RWPE1 (cell line): ENCODE measurements around the gene CRHR2.

Experiments
- CTCF ChIA-PET: fragments of 350-600 bp; sonication (Branson Sonifier 250); formaldehyde crosslinking; extraction: SDS; loops from one replicate; lab custom pipeline; 2021; lab: Yijun Ruan, JAX
- POLR2A ChIA-PET: fragments of 400-600 bp; formaldehyde crosslinking; extraction: SDS; loops from one replicate; lab custom pipeline; 2020; ENCODE audit warnings: antibody characterized with exemption; ENCODE audit not compliant: low non-redundant PET; lab: Yijun Ruan, JAX
- DNase-seq: peaks from one replicate; pipeline ENCODE4 v3.0.0; 2012; ENCODE audit warnings: low spot score
- H3K27ac ChIP-seq: fragments of 450-650 bp; 2 replicates; pipeline ENCODE4 v1.5.1; 2017
- TF ChIP-seq, protein P1 (sequence below): fragments of 450-650 bp; conservative IDR thresholded peaks from 2 replicates; pipeline ENCODE4 v1.5.1; 2017; ENCODE audit warnings: low read depth, mild to moderate bottlenecking

Gene CRHR2

DNA sequence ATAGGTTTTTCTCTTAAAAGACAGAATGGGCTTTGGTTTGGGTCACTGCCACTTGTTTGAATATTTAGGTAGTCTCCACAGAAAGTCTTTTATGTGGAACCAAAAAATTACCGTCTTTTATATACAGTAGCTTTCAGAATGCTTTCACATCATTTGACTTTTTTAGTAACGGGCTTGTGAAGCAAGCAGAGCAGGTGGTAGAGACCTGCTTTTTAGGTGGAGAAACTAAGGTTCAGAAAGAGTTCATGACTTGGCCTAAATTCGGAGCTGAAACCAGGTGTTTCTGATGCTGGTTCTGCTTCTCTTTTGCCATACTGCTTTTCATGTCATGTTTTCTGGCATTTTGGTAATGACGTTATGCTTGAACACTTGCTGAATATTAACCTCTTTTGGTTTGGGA is 51.3 kb downstream of the CRHR2 start:
- POLR2A ChIA-PET, result no interaction called here
- no peak for DNase-seq
- TF ChIP-seq, protein P1, sequence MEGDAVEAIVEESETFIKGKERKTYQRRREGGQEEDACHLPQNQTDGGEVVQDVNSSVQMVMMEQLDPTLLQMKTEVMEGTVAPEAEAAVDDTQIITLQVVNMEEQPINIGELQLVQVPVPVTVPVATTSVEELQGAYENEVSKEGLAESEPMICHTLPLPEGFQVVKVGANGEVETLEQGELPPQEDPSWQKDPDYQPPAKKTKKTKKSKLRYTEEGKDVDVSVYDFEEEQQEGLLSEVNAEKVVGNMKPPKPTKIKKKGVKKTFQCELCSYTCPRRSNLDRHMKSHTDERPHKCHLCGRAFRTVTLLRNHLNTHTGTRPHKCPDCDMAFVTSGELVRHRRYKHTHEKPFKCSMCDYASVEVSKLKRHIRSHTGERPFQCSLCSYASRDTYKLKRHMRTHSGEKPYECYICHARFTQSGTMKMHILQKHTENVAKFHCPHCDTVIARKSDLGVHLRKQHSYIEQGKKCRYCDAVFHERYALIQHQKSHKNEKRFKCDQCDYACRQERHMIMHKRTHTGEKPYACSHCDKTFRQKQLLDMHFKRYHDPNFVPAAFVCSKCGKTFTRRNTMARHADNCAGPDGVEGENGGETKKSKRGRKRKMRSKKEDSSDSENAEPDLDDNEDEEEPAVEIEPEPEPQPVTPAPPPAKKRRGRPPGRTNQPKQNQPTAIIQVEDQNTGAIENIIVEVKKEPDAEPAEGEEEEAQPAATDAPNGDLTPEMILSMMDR, result no peak
- CTCF ChIA-PET, result interaction anchor here (0.8 kb wide), 1 partner anchor 23 kb away, joined by 4 read pairs; no protein-coding TSS in a partner anchor
- H3K27ac ChIP-seq, result no peak overlapping the region

DNA sequence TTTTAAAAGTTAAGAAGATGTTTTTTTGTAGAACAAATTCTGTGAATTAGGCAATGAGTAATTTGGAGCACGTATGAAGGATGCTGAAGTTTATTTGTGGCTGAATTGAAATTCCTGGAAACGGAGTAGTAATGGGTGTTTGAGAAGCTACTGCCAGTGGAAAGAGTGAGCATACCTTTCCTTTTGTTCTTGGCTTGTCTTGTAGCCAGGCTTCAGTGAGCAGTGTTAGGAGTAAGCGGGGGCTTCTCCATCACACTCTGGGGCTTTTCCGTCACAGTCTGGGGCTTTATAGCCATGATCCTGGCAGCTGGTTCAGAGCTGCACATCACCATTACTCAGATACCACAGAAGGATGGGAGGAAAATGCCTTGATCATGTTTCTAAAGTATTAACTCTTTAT is 55.2 kb downstream of the CRHR2 start:
- no peak for DNase-seq
- POLR2A ChIA-PET, result no interaction called here
- CTCF ChIA-PET, result no interaction called here

DNA sequence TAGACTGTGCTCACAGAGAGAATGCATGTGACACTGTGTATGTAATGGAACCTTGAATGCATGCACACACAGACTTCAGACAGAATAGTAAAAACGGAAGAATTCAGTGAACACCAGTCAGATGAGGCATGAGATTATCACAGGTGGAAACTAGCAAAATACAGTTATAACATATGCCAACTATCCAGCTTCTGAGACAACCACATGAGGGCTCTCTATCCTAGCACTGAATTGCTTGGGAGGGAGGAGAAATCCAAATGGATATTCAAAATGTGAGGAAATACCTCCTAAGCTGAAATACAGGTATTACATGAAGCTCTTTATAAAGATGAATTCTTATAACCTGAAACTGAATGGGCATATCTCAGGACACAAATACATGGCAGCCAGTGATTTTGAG is 57.0 kb downstream of the CRHR2 start:
- ChIA-PET POLR2A (no interaction called here), CTCF (interaction anchor here (0.6 kb wide), 1 partner anchor 11 kb away, joined by 5 read pairs; no protein-coding TSS in a partner anchor)
- H3K27ac ChIP-seq, result no peak overlapping the region
- no peak for DNase-seq
- TF ChIP-seq, protein P1, result no peak

More for the DNA sequence above, 55.2 kb downstream of the CRHR2 start:
- no peak overlapping the region for H3K27ac ChIP-seq
- TF ChIP-seq, protein P1, result no peak

DNA sequence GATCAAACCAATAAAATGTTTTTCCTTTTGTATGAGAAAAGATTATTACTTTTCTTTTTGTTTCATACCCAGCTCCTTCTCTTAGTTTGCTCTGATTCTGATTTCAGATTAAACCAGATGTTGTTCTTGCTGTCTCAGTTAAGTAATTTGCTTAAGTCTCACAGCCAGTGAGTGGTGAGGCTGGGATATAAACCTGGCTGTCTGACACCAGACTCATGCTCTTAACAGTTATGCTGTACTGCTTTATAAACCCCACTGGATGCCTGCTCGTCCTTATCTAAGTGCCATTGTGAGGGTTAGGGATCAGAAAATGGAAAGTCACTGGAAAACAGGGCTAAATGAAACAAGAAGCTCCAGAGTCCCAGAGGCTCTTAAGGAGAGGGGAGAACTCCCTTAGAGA is 63.3 kb downstream of the CRHR2 start:
- CTCF ChIA-PET, result interaction anchor here (0.6 kb wide), 1 partner anchor 11 kb away, joined by 4 read pairs; no protein-coding TSS in a partner anchor
- POLR2A ChIA-PET, result no interaction called here
- no peak overlapping the region for H3K27ac ChIP-seq
- no peak for DNase-seq
- TF ChIP-seq, protein P1, result no peak

DNA sequence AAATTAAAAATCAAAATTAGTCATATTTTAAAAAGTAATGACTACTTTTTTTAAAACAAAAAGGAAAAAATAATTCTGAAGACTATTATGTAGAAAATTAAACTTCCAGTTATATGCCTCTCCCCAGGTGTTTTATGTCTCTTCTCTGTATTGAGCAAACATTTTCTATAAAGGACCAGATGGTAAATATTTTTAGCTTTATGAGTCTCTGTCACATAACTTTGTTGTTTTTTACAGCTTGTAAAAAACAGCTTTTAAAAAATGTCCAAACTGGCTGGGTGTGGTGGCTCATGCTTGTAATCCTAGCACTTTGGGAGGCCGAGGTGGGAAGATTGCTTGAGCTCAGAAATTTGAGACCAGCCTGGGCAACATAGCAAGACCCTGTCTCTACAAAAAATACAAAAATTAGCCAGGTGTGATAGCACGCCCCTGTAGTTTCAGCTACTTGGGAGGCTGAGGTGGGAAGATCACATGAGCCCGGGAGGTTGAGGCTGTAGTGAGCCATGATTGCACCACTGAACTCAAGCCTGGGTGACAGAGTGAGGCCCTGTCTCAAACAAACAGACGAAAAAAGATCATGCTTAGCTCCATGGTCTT is 64.1 kb downstream of the CRHR2 start:
- POLR2A ChIA-PET, result no interaction called here
- TF ChIP-seq, protein P1, result no peak
- no peak overlapping the region for H3K27ac ChIP-seq
- no peak for DNase-seq
- CTCF ChIA-PET, result no interaction called here

DNA sequence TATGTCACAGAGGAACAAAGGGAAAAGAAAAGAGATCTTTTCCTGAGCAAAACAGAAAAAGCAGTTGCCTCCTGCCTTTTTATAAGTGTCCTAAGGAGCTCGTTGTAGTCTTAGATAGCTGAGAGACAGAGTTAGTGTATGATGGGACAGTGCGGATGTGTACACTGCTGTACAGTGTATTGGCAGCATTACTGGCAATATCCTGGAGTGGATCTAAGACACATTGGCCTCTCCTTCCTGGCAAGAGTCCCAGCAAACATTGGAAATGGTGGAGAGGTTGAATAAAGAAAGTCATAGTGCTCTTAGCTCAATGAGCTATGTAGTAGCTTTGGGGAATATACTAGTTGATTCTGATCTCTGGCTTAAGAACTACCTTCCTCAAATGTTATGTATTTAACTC is 64.9 kb downstream of the CRHR2 start:
- CTCF ChIA-PET, result no interaction called here
- TF ChIP-seq, protein P1, result no peak
- H3K27ac ChIP-seq, result no peak overlapping the region
- no peak for DNase-seq
- POLR2A ChIA-PET, result no interaction called here
